Type B pancreatic cell (in vitro differentiated cells): ENCODE results near the gene PHACTR1. TPM values are rescaled to one million over a fixed set of nuclear protein-coding genes. Genes with fewer than 3 reads are reported as not detected.

ENCODE experiments used
- DNase-seq: peaks from one replicate; pipeline ENCODE4 v3.0.0; 2021; ENCODE audit warnings: mixed read lengths; ENCODE audit not compliant: unreplicated experiment; ENCODE audit errors: extremely low spot score
- H3K27ac Mint-ChIP-seq: 2 replicates; pipeline ENCODE4 v1.8.0; 2021; ENCODE audit warnings: mild to moderate bottlenecking, mixed read lengths
- H3K27me3 Mint-ChIP-seq: 2 replicates; pipeline ENCODE4 v1.8.0; 2021; ENCODE audit warnings: mixed read lengths
- H3K36me3 Mint-ChIP-seq: 2 replicates; pipeline ENCODE4 v1.8.0; 2021; ENCODE audit warnings: mixed read lengths
- H3K4me1 Mint-ChIP-seq: one replicate; pipeline ENCODE4 v1.8.0; 2021; ENCODE audit warnings: mixed read lengths; ENCODE audit not compliant: unreplicated experiment
- H3K4me3 Mint-ChIP-seq: 2 replicates; pipeline ENCODE4 v1.8.0; 2021; ENCODE audit warnings: mild to moderate bottlenecking, mixed read lengths
- H3K9me3 Mint-ChIP-seq: 2 replicates; pipeline ENCODE4 v1.8.0; 2021; ENCODE audit warnings: mixed read lengths
- total RNA-seq: library from RNA; stranded (reverse); gene quantifications from 2 replicates; pipeline ENCODE4 v1.2.1, GENCODE V29; 2021; ENCODE audit warnings: low replicate concordance
- TF ChIP-seq, protein P1 (sequence below): fragments of 200-600 bp; sonication (generic); conservative IDR thresholded peaks from 2 replicates; pipeline ENCODE4 v1.5.0; 2021; ENCODE audit warnings: antibody characterized with exemption, mild to moderate bottlenecking

Gene PHACTR1
- total RNA-seq, 1 donor from 2014 or later = 12.3 TPM

DNA sequence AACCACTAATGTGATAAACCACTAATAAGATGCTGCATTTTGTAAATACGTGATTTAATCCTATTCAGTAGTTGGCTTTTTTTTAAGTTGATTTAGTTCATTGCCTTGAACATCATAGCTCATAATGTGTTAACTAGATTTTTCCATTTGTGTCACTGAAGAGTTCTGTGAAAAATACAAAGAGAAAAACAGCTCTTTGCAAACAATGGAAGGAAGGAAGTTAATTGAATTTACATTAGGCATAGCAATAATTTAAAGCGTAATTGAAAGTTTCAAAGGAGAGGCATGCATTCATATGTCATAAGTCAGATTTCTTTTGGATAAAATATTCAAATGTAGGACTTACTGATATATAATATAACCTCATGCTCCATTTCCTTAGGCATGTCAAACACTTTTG, 509.5 kb downstream of the PHACTR1 start:
- H3K4me1 Mint-ChIP-seq = no peaks in the 10 kb centered on the region
- no peak overlapping the region for H3K4me3 Mint-ChIP-seq
- H3K36me3 Mint-ChIP-seq = peaks cover 3% of the 10 kb centered on the region
- H3K27me3 Mint-ChIP-seq = no peaks in the 10 kb centered on the region
- DNase-seq = no peak
- TF ChIP-seq, protein P1, sequence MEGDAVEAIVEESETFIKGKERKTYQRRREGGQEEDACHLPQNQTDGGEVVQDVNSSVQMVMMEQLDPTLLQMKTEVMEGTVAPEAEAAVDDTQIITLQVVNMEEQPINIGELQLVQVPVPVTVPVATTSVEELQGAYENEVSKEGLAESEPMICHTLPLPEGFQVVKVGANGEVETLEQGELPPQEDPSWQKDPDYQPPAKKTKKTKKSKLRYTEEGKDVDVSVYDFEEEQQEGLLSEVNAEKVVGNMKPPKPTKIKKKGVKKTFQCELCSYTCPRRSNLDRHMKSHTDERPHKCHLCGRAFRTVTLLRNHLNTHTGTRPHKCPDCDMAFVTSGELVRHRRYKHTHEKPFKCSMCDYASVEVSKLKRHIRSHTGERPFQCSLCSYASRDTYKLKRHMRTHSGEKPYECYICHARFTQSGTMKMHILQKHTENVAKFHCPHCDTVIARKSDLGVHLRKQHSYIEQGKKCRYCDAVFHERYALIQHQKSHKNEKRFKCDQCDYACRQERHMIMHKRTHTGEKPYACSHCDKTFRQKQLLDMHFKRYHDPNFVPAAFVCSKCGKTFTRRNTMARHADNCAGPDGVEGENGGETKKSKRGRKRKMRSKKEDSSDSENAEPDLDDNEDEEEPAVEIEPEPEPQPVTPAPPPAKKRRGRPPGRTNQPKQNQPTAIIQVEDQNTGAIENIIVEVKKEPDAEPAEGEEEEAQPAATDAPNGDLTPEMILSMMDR = no peak
- no peaks in the 10 kb centered on the region for H3K9me3 Mint-ChIP-seq
- H3K27ac Mint-ChIP-seq = no peak overlapping the region

DNA sequence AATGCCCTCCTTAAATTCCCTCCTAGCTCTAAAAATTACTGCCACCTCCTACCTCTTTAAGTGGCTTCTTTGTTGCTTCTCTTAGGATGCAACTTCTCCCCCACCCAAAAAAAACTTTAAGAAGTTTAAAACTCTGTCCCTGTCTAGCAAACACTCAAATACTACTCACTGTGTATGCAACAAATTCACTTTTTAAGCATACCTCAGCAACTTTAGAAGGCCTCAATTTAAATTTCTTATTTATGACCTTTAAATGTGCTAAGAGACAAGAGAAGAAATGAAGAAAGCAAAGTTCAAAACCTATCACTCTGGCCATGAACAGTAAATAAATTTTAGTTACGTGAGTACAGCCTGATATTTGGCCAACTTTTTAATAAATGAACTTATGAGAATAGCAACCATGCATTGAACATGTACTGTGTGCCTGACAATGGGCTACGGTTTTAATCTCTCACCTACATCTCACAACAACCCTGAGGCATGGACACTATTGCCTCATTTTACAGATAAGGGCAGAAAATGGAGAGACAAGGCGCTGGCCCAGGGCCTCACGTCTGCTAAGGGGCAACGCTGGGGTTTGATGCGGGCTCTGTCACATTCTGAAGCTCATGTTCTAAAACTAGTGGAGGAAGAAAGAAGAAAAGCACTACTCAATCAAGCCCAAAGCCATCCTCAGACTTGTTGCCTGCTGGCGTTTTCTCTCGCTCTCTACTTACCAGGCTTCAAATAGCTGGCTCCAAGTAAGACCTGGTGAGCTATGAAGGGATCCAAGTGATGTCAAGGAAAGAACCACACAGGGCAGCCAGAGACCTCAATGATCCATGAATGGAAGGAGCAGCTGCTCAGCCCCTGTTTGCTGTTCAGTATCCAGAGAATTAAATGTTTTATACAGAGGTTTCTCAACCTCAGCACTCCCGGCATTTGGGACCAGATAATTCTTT, 512.0 kb downstream of the PHACTR1 start:
- DNase-seq = no peak
- Mint-ChIP-seq H3K9me3 (no peaks in the 10 kb centered on the region), H3K36me3 (peaks cover 3% of the 10 kb centered on the region), H3K27me3 (no peaks in the 10 kb centered on the region), H3K4me1 (no peaks in the 10 kb centered on the region), H3K4me3 (no peak overlapping the region), H3K27ac (no peak overlapping the region)
- TF ChIP-seq, protein P1 = no peak

DNA sequence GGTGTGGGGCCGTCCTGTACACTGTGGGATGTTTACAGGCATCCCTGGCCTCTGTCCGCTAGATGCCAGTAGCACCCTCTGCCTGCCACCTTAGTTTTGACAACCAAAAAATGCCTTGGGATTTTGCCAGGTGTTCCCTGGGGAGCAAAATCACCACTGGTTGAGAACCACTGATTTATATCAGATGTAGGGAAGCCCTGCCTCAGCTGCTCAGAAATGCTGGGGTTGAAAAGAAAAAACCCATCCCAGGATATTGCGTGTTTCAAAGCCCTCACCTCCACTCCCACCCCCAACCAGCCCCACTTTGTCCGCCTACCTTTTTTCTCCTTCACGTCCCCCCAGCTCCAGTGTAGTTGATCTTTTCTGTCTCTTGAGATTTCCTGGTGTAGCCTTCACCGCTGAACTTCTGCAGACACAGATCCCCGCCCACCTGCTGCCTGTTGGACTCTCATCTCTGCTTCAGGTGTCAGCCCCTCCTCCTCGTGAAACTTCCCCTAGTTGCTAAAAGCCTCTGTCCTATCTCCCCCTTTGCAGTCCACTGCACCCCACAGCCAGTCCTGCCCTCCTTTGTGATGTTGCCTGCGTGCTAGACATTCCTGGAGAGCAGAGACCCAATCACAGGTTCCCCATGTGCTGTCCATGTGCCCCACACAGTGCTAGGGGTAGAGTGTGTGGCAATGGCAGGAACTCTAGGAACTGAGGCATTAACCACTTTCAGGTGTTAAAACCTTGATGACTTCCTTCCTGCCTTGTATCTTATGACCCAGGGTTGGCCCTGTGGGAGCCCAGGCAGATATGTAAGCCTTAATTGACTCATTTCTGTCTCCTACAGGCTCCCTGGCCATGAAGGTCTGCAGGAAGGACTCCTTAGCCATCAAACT, 512.9 kb downstream of the PHACTR1 start:
- Mint-ChIP-seq H3K27ac (no peak overlapping the region), H3K27me3 (no peaks in the 10 kb centered on the region), H3K4me3 (no peak overlapping the region), H3K9me3 (no peaks in the 10 kb centered on the region), H3K4me1 (no peaks in the 10 kb centered on the region), H3K36me3 (peaks cover 3% of the 10 kb centered on the region)
- TF ChIP-seq, protein P1 = no peak
- no peak for DNase-seq

DNA sequence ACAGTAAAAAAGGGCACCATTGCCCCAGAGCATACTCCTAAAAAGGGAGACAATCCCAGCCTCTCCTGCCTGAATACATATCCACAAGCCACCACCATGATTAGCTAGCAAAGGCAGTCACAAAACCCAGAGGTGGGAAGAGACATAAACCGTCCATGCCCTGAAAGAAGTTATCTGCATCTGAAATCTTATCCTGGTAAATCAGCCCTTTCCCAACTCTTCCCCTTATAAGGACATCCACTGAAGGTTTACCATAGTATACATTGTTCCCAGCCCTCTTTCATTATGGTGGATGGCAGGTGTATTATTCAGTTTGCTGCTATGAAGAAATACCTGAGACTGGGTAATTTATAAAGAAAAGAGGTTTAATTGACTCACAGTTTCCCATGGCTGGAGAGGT, 516.5 kb downstream of the PHACTR1 start:
- Mint-ChIP-seq H3K27me3 (no peaks in the 10 kb centered on the region), H3K4me1 (no peaks in the 10 kb centered on the region), H3K9me3 (no peaks in the 10 kb centered on the region), H3K4me3 (no peak overlapping the region), H3K27ac (no peak overlapping the region), H3K36me3 (peaks cover 3% of the 10 kb centered on the region)
- TF ChIP-seq, protein P1 = no peak
- no peak for DNase-seq

DNA sequence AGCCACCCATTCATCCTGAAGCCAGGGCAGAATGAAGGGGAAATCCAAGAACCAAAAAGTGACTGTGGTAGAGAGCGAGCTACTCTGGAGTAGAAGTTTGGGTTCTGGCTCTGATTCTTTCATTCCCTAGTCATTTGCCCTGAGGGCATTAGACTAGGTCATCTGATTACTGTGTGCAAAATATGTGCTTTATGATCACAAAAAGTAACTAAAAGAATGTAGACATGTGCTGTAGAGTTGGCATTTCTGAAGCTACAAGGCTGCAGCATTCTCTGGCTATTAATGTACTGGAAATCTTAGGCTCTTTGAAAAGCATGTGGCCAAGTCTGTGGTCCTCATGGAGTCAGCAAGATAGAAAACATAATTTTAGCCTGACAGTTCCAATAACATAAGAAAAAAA, 517.6 kb downstream of the PHACTR1 start:
- H3K4me1 Mint-ChIP-seq = no peaks in the 10 kb centered on the region
- H3K27ac Mint-ChIP-seq = no peak overlapping the region
- TF ChIP-seq, protein P1 = no peak
- DNase-seq = no peak
- no peaks in the 10 kb centered on the region for H3K36me3 Mint-ChIP-seq
- no peak overlapping the region for H3K4me3 Mint-ChIP-seq
- H3K9me3 Mint-ChIP-seq = no peaks in the 10 kb centered on the region
- H3K27me3 Mint-ChIP-seq = no peaks in the 10 kb centered on the region
